Fibroblast of lung (primary cell): ENCODE data around the gene HHIPL1. TPM values are rescaled to one million over a fixed set of nuclear protein-coding genes. Genes with fewer than 3 reads are reported as not detected.

Experiments used
- DNase-seq, 2 donors: peaks; one replicate each; pipeline versions ENCODE4 v3.0.0 to v3.0.0-alpha.2; 2010; ENCODE audit warnings: low read depth in 2 of 2
- H2AFZ ChIP-seq: 2 replicates; pipeline ENCODE4 v1.5.1; 2012; ENCODE audit warnings: low read length, control low read depth, inconsistent platforms
- H3K27ac ChIP-seq: 2 replicates; pipeline ENCODE4 v1.5.1; 2011; ENCODE audit warnings: low read length, control low read depth; ENCODE audit not compliant: insufficient read depth
- H3K27me3 ChIP-seq: 2 replicates; pipeline ENCODE4 v1.5.1; 2011; ENCODE audit warnings: mild to moderate bottlenecking, low read length; ENCODE audit not compliant: control insufficient read depth, insufficient read depth
- H3K36me3 ChIP-seq: 2 replicates; pipeline ENCODE4 v1.5.1; 2011; ENCODE audit warnings: low read length; ENCODE audit not compliant: control insufficient read depth, insufficient read depth
- H3K4me1 ChIP-seq: 2 replicates; pipeline ENCODE4 v1.5.1; 2011; ENCODE audit warnings: low read length; ENCODE audit not compliant: control insufficient read depth, insufficient read depth; ENCODE audit errors: extremely low read depth
- H3K4me2 ChIP-seq: 2 replicates; pipeline ENCODE4 v1.5.1; 2011; ENCODE audit warnings: low read length, control low read depth; ENCODE audit not compliant: insufficient read depth; ENCODE audit errors: extremely low read depth
- H3K4me3 ChIP-seq, 4 experiments: fragments of 200-600 bp in 1 of 4; sonication (generic) in 1 of 4; replicated peaks in 1 of 4; 2 replicates each; pipeline ENCODE4 v1.5.1; 2011 to 2016; ENCODE audit warnings: low read length in 4 of 4, low read depth in 3 of 4, mild to moderate bottlenecking in 3 of 4, control low read depth in 2 of 4, inconsistent platforms in 1 of 4, mixed read lengths in 1 of 4; ENCODE audit not compliant: insufficient read depth in 1 of 4; ENCODE audit errors: control extremely low read depth in 1 of 4
- H3K79me2 ChIP-seq: 2 replicates; pipeline ENCODE4 v1.5.1; 2012; ENCODE audit warnings: mild to moderate bottlenecking, low read length, inconsistent platforms; ENCODE audit not compliant: control insufficient read depth, insufficient read depth
- H3K9ac ChIP-seq: 2 replicates; pipeline ENCODE4 v1.5.1; 2011; ENCODE audit warnings: mild to moderate bottlenecking, low read length, control low read depth; ENCODE audit not compliant: insufficient read depth
- H3K9me3 ChIP-seq: 2 replicates; pipeline ENCODE4 v1.5.1; 2012; ENCODE audit warnings: low read depth, low read length; ENCODE audit not compliant: control insufficient read depth, insufficient read depth
- H4K20me1 ChIP-seq: 2 replicates; pipeline ENCODE4 v1.5.1; 2011; ENCODE audit warnings: low read length; ENCODE audit not compliant: control insufficient read depth, insufficient read depth; ENCODE audit errors: extremely low read depth
- EZH2 ChIP-seq: IDR thresholded peaks from 2 replicates; pipeline ENCODE4 v1.5.1; 2012; ENCODE audit warnings: low read length, control low read depth, mild to moderate bottlenecking; ENCODE audit errors: missing control alignments
- polyA plus RNA-seq, 2 donors: library from polyadenylated mRNA; depleted of rRNA in 1 of 2; stranded (reverse) in 1 of 2; unstranded in 1 of 2; fragments of >200 nt; gene quantifications; 2 replicates each; pipeline ENCODE4 v1.2.1, GENCODE V29; 2011 to 2012; ENCODE audit warnings: missing spikeins in 1 of 2
- total RNA-seq: library from RNA; depleted of rRNA; stranded (reverse); fragments of >200 nt; gene quantifications from 2 replicates; pipeline ENCODE4 v1.2.1, GENCODE V29; 2014
- TF ChIP-seq, protein P1 (sequence below), 2 donors: IDR thresholded peaks in 1 of 2; conservative IDR thresholded peaks in 1 of 2; 1 replicate in 1 of 2; 2 replicates in 1 of 2; pipeline ENCODE4 v1.5.1; 2011 to 2012; ENCODE audit warnings: low read length in 2 of 2, control low read depth in 1 of 2, inconsistent platforms in 1 of 2, low read depth in 1 of 2, mild to moderate bottlenecking in 1 of 2

The HHIPL1 gene
- total and polyA plus RNA-seq, 2 donors (not counting 1 experiment from before 2014, with no cell fraction given): 1.5 to 9.9 TPM

DNA sequence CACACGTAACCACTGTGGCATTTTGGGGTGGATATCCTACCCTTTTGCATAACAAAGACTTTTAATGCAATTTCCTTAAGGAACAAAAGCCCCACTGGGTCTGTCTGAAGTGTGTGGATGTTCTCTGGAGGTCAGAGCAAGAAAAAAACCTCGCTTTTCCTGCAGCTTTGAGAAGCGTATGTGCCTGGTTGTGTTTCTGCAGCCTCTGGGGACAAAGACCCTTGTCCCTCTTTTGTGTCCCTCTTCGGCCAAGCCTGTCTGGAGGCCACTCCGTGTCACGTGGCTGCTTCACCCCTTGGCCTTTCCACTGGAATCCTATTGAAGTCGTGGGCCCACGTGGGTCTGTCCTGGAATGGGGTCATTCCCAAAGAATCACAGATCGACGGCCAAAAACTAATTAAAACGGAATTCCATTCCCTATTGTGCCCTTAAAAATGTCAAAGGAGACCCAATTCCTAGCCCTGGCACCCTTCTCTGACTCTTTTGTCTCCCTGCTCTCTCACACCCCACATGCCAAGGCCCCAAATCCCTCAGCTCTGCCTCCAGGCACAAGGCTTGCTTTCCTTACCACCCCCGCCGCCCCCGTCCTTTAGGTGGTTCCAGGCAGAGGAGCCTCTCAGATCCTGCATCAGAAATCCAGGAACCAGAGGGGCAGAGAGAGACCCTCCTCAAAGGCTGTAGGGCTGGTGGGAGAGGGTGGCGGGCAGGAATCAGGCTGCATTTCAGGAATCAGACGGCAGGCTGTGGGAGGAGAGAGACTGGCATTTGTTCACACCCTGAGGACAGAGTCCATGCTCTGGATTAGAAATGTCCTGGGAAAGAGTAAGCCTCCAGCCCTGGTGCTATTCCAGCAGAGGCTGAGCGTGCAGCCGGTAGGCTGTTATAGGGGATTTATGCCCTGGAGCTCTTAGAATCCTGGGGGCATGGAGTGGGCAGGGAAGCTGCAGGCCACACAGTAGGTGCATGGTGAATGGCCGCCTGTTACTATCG is 26.6 kb downstream of the HHIPL1 start:
- H3K36me3 ChIP-seq: no peaks in the 10 kb centered on the region
- no peaks in the 10 kb centered on the region for H3K27me3 ChIP-seq
- no peak overlapping the region for H3K4me2 ChIP-seq
- no peak overlapping the region for H3K9ac ChIP-seq
- TF ChIP-seq, protein P1, sequence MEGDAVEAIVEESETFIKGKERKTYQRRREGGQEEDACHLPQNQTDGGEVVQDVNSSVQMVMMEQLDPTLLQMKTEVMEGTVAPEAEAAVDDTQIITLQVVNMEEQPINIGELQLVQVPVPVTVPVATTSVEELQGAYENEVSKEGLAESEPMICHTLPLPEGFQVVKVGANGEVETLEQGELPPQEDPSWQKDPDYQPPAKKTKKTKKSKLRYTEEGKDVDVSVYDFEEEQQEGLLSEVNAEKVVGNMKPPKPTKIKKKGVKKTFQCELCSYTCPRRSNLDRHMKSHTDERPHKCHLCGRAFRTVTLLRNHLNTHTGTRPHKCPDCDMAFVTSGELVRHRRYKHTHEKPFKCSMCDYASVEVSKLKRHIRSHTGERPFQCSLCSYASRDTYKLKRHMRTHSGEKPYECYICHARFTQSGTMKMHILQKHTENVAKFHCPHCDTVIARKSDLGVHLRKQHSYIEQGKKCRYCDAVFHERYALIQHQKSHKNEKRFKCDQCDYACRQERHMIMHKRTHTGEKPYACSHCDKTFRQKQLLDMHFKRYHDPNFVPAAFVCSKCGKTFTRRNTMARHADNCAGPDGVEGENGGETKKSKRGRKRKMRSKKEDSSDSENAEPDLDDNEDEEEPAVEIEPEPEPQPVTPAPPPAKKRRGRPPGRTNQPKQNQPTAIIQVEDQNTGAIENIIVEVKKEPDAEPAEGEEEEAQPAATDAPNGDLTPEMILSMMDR (conservative IDR thresholded peaks at IDR 0.05 in 1 of 2, IDR thresholded peaks at IDR 0.05 in 1 of 2; ENCODE audit: low read depth in 1 of 2, low read length in 2 of 2): no peak
- H2AFZ ChIP-seq: no peak overlapping the region
- no peaks in the 10 kb centered on the region for H3K9me3 ChIP-seq
- no peaks in the 10 kb centered on the region for H3K79me2 ChIP-seq
- no peak overlapping the region for H3K27ac ChIP-seq
- H4K20me1 ChIP-seq: no peaks in the 10 kb centered on the region
- H3K4me1 ChIP-seq: no peaks in the 10 kb centered on the region
- no peak overlapping the region for H3K4me3 ChIP-seq
- DNase-seq: no peak

DNA sequence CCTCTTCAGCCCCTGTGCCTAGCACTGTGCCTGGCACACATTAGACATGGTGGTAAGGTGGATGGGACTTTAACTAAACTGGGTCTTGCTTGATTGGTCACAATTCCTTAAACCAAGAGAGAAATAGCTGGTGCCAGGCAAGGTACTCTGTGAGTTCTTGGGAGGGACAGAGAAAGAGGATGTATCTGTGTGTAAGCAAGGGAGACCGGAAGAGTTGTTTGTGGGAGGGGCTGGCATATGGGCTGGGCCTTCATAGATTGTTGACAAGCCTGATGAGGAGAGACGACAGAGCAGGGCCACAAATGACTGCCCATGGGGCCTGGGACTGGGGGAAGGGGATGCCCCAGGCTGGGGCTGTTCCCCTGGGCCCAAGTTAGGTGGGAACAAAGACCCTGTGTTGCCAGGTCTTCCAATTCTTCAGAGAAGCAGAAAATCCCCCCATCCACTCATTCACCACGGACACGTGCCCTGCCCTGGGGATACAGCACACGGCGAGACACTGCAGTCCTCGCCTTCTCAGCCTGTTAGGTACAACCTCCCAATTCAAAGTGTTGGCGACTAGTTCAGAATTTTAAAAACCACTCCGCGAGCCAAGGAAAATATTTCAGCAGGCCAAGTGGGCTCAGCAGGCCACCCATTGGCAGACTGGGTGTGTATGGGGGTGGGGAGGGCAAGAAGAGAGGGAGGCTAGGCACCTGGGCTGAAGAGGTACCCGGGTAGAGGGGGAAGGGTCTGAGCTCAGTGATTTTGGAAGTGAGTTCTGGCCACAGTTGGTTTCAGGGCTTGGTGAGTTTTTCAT is 27.8 kb downstream of the HHIPL1 start:
- no peaks in the 10 kb centered on the region for H3K27me3 ChIP-seq
- TF ChIP-seq, protein P1 (conservative IDR thresholded peaks at IDR 0.05 in 1 of 2, IDR thresholded peaks at IDR 0.05 in 1 of 2; ENCODE audit: low read depth in 1 of 2, low read length in 2 of 2): no peak
- TF ChIP-seq EZH2: no peak
- H3K4me2 ChIP-seq: no peak overlapping the region
- no peak overlapping the region for H3K27ac ChIP-seq
- no peak overlapping the region for H3K4me3 ChIP-seq
- H2AFZ ChIP-seq: no peak overlapping the region
- H3K79me2 ChIP-seq: no peaks in the 10 kb centered on the region
- DNase-seq: no peak
- H4K20me1 ChIP-seq: no peaks in the 10 kb centered on the region
- H3K9me3 ChIP-seq: no peaks in the 10 kb centered on the region
- no peaks in the 10 kb centered on the region for H3K36me3 ChIP-seq
- no peak overlapping the region for H3K9ac ChIP-seq
- H3K4me1 ChIP-seq: no peaks in the 10 kb centered on the region
